IPS DF 6.9 (cell line): Measurements from ENCODE around the gene NLGN3.
A peak's percentile ranks its signal among the peaks of the same experiment; 100 is the strongest.

Source experiments
- DNase-seq: peaks from one replicate; pipeline ENCODE4 v3.0.0-alpha.2; 2013; ENCODE audit warnings: low read depth, low spot score
- H3K27ac ChIP-seq: one replicate; pipeline ENCODE4 v1.5.1; 2013; ENCODE audit warnings: low read length, control low read depth
- H3K27me3 ChIP-seq: 2 replicates; pipeline ENCODE4 v1.6.1; 2013; ENCODE audit warnings: mild to moderate bottlenecking, low read length; ENCODE audit not compliant: control insufficient read depth, insufficient read depth
- H3K36me3 ChIP-seq: 2 replicates; pipeline ENCODE4 v1.6.1; 2013; ENCODE audit warnings: low read length; ENCODE audit not compliant: control insufficient read depth, insufficient read depth
- H3K4me1 ChIP-seq: 2 replicates; pipeline ENCODE4 v1.6.1; 2013; ENCODE audit warnings: low read length; ENCODE audit not compliant: control insufficient read depth, insufficient read depth
- H3K4me3 ChIP-seq: 2 replicates; pipeline ENCODE4 v1.5.1; 2013; ENCODE audit warnings: mild to moderate bottlenecking, low read length
- H3K9me3 ChIP-seq: 2 replicates; pipeline ENCODE4 v1.6.1; 2013; ENCODE audit warnings: low read length, inconsistent platforms; ENCODE audit not compliant: control insufficient read depth, insufficient read depth
- WGBS: extraction: QIAGEN DNeasy Blood & Tissue Kit; methylation state at CpG from one replicate; pipeline ENCODE4 v1.1.7; 2013; ENCODE audit warnings: mixed read lengths, missing lambda C conversion rate; ENCODE audit not compliant: insufficient read length, insufficient coverage; 5-methylcytosine and 5-hydroxymethylcytosine counted together

Gene NLGN3

DNA sequence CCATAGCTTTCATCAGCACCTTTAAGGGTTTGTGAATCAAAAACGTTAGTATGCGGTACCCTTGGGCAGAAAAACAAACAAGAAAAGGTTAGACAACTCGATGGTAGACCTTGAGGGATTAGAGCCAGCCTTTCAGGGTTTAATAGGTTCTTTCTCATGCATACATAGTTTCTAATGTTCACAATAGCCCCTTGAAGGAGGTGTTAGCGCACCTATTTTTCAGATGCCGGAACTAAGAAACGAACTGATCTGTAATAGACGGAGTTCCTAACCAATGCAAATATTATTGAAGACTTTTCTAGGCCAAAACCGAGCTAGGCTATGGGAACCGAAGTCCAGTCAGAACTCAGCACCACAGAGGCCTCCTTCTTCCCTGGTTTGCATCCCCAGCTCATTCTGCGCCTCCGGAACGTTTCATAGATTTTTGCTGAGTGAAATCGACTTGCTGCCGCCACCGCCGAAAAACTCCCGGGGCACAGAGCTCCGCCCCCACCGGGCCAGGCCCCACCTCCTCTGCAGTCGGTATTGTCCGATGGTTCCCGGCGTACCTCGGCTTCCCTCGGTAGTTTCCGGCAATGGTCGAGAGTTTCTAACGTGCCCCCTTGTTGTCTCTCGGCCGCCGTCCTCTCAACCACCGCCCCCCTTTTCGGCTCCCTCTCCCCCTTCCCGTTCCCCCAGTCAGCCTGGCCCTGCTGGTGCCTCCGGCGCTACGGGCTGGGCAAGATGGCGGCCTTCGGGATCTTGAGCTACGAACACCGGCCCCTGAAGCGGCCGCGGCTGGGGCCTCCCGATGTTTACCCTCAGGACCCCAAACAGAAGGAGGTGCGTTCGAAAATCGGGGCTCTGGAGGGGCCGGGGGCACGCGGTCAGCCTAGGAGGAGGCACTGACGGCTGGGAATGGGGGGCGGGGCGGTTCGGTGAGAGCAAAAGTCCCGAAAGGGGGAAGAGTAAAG, 26.3 kb upstream of the NLGN3 start, which contains the start of gene MED12:
TSS of gene MED12 (plus strand) at position 565 of the 953 bp plus-strand sequence. CDS start at position 724, 159 bp downstream.
- Histone ChIP-seq H3K9me3 (no peaks in the 10 kb centered on the region), H3K27ac (no peak within 1 kb of the TSS), H3K4me1 (no peaks in the 10 kb centered on the region), H3K4me3 (peak within 1 kb of the TSS; percentile 89; the same call in 1 of the 2 replicates), H3K36me3 (peaks cover 6% of the 10 kb centered on the region; the same call in 1 of the 2 replicates), H3K27me3 (0 out of 2 replicates have a peak, but pooled peaks cover 1% of the 10 kb centered on the region)
- WGBS: no CpG with 5 or more reads among the region's 56 CpGs
- no peak for DNase-seq

DNA sequence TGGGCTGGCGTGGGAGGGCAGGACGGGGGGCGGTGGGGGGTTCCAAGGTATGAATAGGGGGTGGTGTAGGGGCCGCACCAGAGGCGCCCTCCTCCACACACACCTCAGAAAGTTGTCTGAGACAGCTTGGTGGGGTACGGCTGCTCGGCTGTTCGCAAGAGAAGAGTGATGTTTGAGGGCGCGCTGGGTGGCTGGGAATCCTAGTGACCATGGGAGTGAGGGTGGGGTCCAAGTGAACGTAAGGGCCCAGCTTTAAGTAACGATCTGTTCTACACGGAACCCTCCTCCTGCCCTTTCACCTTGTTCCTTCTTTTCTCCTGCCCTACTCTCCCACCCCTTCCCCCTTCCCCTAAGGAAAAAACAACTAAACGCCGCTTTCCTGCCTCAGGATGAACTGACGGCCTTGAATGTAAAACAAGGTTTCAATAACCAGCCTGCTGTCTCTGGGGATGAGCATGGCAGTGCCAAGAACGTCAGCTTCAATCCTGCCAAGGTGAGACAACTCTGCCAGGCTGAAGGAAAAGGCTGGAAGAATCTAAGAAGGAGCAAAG, 25.6 kb upstream of the NLGN3 start:
- DNase-seq: no peak
- peak overlapping the region; percentile 89; the same call in 1 of the 2 replicates for H3K4me3 ChIP-seq
- H3K36me3 ChIP-seq: peaks cover 8% of the 10 kb centered on the region; the same call in 1 of the 2 replicates
- no peak overlapping the region for H3K27ac ChIP-seq
- H3K27me3 ChIP-seq: no peaks in the 10 kb centered on the region
- no peaks in the 10 kb centered on the region for H3K9me3 ChIP-seq
- H3K4me1 ChIP-seq: no peaks in the 10 kb centered on the region
- WGBS: no CpG with 5 or more reads among the region's 17 CpGs

DNA sequence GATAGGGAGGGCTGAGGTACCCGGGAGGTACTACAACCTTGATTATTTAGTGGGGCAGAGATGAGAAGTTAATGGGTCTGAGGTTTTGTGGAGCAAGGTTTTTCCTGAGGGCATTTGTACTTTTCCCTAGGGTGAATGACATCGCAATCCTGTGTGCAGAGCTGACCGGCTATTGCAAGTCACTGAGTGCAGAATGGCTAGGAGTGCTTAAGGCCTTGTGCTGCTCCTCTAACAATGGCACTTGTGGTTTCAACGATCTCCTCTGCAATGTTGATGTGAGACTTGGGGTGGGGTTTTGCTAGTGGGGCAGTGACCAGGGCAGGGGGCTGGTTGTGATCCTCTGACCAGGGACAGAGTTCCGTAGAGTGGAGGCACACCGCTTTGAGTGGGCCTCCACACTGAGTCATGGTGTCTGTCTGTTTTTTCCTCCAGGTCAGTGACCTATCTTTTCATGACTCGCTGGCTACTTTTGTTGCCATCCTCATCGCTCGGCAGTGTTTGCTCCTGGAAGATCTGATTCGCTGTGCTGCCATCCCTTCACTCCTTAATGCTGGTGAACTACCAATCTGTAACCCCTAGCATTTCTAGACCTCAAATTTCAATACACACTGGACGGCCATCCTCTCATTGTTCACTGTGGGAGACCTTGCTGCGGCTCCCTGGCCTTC, 16.3 kb upstream of the NLGN3 start:
- H3K36me3 ChIP-seq: peaks cover 27% of the 10 kb centered on the region; the same call in 1 of the 2 replicates
- H3K4me3 ChIP-seq: no peak overlapping the region
- no peaks in the 10 kb centered on the region for H3K27me3 ChIP-seq
- H3K9me3 ChIP-seq: no peaks in the 10 kb centered on the region
- no peak for DNase-seq
- WGBS: no CpG with 5 or more reads among the region's 12 CpGs
- H3K27ac ChIP-seq: no peak overlapping the region
- no peaks in the 10 kb centered on the region for H3K4me1 ChIP-seq

DNA sequence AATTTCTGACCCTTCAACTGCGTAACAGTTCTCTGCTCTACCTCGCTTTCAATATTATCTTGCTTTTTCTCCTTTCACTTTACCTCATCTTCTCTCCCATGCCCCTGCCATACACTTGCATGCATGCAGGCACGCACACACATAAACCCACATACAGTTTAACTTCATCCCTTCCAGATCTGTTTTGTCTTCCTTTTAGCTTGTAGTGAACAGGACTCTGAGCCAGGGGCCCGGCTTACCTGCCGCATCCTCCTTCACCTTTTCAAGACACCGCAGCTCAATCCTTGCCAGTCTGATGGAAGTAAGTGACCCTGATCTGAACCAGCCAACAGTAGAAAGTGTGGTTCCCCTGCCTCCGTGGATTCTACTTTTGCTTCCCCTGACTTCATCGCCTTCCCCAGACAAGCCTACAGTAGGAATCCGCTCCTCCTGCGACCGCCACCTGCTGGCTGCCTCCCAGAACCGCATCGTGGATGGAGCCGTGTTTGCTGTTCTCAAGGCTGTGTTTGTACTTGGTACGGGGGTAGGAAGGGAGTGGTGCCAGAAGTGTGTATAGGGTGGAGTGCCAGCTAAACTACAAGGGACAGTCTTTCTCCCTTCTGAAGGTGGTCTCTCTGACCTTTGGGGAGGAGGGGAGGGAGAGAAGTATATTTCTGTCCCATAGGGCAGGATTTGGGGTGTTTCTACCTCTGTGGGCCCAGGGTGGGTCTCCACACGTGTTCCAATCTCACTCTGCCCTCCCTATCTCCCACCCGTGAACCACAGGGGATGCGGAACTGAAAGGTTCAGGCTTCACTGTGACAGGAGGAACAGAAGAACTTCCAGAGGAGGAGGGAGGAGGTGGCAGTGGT, 15.5 kb upstream of the NLGN3 start:
- no peak for DNase-seq

DNA sequence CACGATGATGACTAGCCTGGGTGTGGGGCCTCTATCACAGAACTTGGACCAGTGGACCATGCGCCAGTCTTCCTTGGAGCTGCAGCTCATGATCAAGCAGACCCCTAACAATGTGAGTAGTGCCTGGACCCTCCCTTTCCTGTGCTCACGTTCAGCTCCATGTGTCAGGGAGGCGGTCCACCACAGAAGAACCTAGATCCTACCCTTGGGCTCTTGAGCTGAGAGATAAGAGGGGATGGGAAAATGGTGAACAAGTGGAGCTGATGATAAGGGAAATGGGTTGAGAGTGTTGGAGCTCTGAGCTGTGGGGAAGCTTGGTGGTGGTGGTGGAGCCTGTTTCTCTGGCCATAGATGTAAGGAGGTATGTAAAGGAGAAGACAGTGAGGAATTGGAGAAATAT, 13.1 kb upstream of the NLGN3 start:
- H3K9me3 ChIP-seq: no peaks in the 10 kb centered on the region
- H3K4me3 ChIP-seq: no peak overlapping the region
- no peak overlapping the region for H3K27ac ChIP-seq
- H3K27me3 ChIP-seq: no peaks in the 10 kb centered on the region
- peaks cover 23% of the 10 kb centered on the region; the same call in 1 of the 2 replicates for H3K36me3 ChIP-seq
- WGBS: no CpG with 5 or more reads among the region's 4 CpGs
- no peak for DNase-seq
- no peaks in the 10 kb centered on the region for H3K4me1 ChIP-seq

More for the DNA sequence above, 15.5 kb upstream of the NLGN3 start:
- Histone ChIP-seq H3K27me3 (no peaks in the 10 kb centered on the region), H3K4me3 (no peak overlapping the region), H3K9me3 (no peaks in the 10 kb centered on the region), H3K4me1 (no peaks in the 10 kb centered on the region), H3K27ac (no peak overlapping the region), H3K36me3 (peaks cover 25% of the 10 kb centered on the region; the same call in 1 of the 2 replicates)
- WGBS: no CpG with 5 or more reads among the region's 18 CpGs

DNA sequence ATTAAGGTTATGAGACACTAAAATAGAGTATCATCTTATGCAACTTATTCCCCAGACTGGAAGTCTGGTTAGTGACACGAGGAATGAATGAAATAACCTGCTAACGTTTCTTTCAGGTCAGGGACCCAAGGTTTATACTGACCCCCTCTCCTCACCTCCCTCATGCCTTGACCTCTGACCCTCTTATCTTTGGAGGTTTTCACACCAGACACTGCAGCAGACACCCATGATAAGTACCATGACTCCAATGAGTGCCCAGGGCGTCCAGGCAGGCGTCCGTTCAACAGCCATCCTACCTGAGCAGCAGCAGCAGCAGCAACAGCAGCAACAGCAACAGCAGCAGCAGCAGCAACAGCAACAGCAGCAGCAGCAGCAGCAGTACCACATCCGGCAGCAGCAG, 4.2 kb upstream of the NLGN3 start:
- Histone ChIP-seq H3K4me1 (no peaks in the 10 kb centered on the region; the same call in 1 of the 2 replicates), H3K27me3 (no peaks in the 10 kb centered on the region), H3K27ac (no peak overlapping the region), H3K4me3 (no peak overlapping the region), H3K9me3 (no peaks in the 10 kb centered on the region), H3K36me3 (peaks cover 14% of the 10 kb centered on the region; the same call in 1 of the 2 replicates)
- no peak for DNase-seq
- no CpG with 5 or more reads among the region's 6 CpGs for WGBS

DNA sequence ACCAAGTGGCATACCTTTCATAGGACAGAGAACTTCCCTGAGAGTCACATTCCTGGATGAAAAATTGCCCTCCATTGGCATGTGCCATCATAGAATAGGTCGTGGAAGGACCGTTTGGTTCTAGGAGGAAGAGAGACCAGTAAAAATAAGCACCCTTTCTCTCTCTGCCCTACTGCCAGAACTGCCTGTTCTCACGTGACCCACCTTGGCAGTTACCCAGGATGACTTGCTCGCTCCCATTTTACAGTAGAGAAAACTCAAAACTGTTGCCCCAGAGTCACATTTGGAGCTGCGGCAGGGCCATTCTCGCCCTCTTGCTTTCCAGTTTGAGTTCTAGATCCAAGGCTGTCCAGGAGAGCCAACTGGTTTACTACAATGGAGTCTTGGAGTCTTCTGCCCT, 1.1 kb upstream of the NLGN3 start:
- Histone ChIP-seq H3K27ac (no peak overlapping the region), H3K4me1 (peaks cover 2% of the 10 kb centered on the region), H3K27me3 (no peaks in the 10 kb centered on the region), H3K4me3 (no peak overlapping the region), H3K36me3 (peaks cover 6% of the 10 kb centered on the region; the same call in 1 of the 2 replicates), H3K9me3 (no peaks in the 10 kb centered on the region)
- no peak for DNase-seq
- whole genome bisulfite sequencing: no CpG with 5 or more reads among the region's 6 CpGs

DNA sequence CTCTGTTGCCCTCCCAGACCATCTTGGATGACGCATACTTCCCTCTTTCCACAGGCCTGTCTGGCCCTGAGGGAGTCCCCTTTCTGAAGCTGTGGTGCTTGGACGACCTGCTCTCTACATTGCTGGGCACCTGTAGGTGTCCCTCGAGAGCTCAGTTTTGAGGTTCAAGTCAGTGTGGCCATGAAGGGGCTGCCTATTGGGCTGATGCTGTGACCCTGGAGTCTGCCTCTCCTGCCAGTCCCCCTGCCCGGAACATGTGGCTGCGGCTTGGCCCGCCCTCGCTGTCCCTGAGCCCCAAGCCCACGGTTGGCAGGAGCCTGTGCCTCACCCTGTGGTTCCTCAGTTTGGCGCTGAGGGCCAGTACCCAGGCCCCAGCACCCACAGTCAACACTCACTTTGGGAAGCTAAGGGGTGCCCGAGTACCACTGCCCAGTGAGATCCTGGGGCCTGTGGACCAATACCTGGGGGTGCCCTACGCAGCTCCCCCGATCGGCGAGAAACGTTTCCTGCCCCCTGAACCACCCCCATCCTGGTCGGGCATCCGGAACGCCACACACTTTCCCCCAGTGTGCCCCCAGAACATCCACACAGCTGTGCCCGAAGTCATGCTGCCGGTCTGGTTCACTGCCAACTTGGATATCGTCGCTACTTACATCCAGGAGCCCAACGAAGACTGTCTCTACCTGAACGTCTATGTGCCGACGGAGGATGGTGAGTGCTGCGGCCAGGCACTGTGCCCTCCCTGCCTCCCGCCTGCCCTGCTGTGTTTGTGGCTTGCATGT, 3.0 kb downstream of the NLGN3 start:
- Histone ChIP-seq H3K4me3 (no peak overlapping the region), H3K9me3 (no peaks in the 10 kb centered on the region), H3K36me3 (no peaks in the 10 kb centered on the region), H3K4me1 (peaks cover 2% of the 10 kb centered on the region), H3K27ac (no peak overlapping the region), H3K27me3 (no peaks in the 10 kb centered on the region)
- DNase-seq: no peak
- no CpG with 5 or more reads among the region's 28 CpGs for WGBS

DNA sequence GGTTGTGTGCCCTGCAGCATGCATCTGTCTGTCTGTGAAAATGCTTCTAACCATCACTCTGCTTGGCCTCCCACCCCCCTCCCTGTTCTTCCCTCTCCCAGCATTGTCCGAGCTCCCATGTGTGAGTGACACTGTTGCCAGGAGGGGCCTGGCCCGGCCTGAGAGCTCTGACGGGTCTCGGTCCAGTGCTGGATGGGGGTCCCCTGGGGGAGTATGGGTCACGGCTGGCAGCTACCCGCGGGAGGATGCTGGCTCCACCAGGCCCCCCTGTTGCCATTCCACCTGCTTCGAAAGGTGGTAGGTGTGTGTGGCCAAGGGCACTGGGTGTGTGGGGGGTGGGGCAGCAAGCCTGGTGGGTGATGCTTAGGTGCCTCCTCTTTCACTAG, 3.6 kb downstream of the NLGN3 start:
- H3K4me1 ChIP-seq: peaks cover 2% of the 10 kb centered on the region
- H3K27ac ChIP-seq: no peak overlapping the region
- H3K9me3 ChIP-seq: no peaks in the 10 kb centered on the region
- H3K36me3 ChIP-seq: no peaks in the 10 kb centered on the region
- no peaks in the 10 kb centered on the region for H3K27me3 ChIP-seq
- WGBS: no CpG with 5 or more reads among the region's 8 CpGs
- no peak for DNase-seq
- H3K4me3 ChIP-seq: no peak overlapping the region
